ENCODE measurements around the gene PANK4. TPM values are rescaled to one million over a fixed set of nuclear protein-coding genes. Genes with fewer than 3 reads are reported as not detected.

PANK4 gene
- total RNA-seq, 6 experiments from 2014 or later = 20.6 to 26.4 (median 24.0) TPM

DNA sequence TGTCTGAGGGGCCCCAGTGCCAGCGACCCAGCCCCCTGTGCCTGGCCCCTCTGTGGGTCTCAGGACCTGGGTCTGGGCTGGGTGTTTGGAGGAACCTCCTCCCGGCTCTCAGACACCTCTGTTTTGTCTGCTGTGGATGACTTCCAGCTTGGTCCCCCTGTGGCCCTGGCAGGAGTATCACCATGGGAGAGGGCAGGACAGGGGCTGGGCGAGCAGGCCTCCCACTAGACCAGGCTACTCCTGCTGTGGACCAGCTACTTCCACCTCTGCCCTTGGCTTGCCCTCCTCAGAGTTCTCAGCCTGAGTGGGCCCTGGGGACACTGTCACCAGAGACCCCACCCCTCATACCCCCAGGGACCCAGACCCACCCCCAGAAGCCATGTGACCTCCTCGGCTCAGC lies 28.5 kb downstream of the PANK4 start:
- no peak overlapping the region for H3K4me3 Mint-ChIP-seq
- no peaks in the 10 kb centered on the region for H3K36me3 Mint-ChIP-seq (ENCODE audit: low read depth)
- no peak overlapping the region for H3K27ac Mint-ChIP-seq
- H3K4me1 Mint-ChIP-seq (ENCODE audit: low read depth) = peaks cover 13% of the 10 kb centered on the region
- peaks cover 12% of the 10 kb centered on the region for H3K27me3 Mint-ChIP-seq (ENCODE audit: insufficient read depth)
- H3K9me3 Mint-ChIP-seq = no peaks in the 10 kb centered on the region
- DNase-seq = no peak
- TF ChIP-seq, protein P1, sequence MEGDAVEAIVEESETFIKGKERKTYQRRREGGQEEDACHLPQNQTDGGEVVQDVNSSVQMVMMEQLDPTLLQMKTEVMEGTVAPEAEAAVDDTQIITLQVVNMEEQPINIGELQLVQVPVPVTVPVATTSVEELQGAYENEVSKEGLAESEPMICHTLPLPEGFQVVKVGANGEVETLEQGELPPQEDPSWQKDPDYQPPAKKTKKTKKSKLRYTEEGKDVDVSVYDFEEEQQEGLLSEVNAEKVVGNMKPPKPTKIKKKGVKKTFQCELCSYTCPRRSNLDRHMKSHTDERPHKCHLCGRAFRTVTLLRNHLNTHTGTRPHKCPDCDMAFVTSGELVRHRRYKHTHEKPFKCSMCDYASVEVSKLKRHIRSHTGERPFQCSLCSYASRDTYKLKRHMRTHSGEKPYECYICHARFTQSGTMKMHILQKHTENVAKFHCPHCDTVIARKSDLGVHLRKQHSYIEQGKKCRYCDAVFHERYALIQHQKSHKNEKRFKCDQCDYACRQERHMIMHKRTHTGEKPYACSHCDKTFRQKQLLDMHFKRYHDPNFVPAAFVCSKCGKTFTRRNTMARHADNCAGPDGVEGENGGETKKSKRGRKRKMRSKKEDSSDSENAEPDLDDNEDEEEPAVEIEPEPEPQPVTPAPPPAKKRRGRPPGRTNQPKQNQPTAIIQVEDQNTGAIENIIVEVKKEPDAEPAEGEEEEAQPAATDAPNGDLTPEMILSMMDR (IDR thresholded peaks at IDR 0.05) = no peak

DNA sequence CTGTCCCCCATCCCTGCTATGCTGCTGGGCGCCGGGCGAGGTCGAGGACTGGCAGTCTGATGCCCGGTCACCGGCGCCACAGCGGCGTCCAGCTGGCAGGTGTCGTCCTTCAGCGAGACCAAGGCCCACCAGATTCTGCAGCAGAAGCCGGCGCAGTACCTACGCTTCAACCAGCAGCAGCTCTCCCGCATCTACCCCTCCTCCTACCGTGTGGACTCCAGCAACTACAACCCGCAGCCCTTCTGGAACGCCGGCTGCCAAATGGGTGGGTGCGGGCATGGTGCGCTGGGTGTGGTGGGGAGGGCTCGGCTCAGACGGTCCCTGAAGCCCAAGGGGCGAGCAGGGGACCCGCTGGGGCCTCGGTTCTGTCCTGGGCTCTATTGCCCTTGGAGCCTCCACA lies 29.6 kb downstream of the PANK4 start:
- no peak overlapping the region for H3K27ac Mint-ChIP-seq
- TF ChIP-seq, protein P1 (IDR thresholded peaks at IDR 0.05) = no peak
- no peak overlapping the region for H3K4me3 Mint-ChIP-seq
- DNase-seq = no peak
- no peaks in the 10 kb centered on the region for H3K36me3 Mint-ChIP-seq (ENCODE audit: low read depth)
- peaks cover 16% of the 10 kb centered on the region for H3K27me3 Mint-ChIP-seq (ENCODE audit: insufficient read depth)
- no peaks in the 10 kb centered on the region for H3K9me3 Mint-ChIP-seq
- H3K4me1 Mint-ChIP-seq (ENCODE audit: low read depth) = peaks cover 13% of the 10 kb centered on the region

DNA sequence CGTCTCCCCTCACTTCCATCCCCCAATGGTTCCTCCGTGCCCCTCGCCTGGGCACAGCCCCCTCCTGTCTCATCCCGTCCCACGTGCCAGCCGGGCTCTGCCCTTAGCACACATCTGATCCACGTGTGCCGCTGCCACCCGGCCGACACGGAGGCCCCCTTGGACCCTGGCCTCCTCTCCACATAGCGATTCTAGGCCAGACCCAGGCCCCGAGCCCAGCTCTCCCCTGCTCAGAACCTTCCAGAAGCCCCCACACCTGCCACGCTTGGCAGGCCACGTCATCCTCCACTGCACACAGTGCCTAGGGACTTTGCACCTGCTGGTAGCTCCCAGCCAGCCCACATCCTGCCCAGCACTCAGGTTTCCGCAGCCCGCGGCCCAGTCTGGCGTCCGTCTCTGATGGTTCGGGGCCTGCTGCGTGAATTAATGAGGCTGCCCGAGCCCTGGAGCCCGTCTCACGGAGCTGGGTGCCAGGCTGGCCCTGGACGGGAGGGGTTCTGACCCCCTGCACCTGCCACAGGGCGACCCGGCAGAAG lies 30.2 kb downstream of the PANK4 start:
- Mint-ChIP-seq H3K27ac (no peak overlapping the region), H3K36me3 (ENCODE audit: low read depth) (no peaks in the 10 kb centered on the region), H3K4me3 (no peak overlapping the region), H3K4me1 (ENCODE audit: low read depth) (peaks cover 13% of the 10 kb centered on the region), H3K9me3 (no peaks in the 10 kb centered on the region), H3K27me3 (ENCODE audit: insufficient read depth) (peaks cover 20% of the 10 kb centered on the region)
- DNase-seq = no peak
- TF ChIP-seq, protein P1 (IDR thresholded peaks at IDR 0.05) = no peak

DNA sequence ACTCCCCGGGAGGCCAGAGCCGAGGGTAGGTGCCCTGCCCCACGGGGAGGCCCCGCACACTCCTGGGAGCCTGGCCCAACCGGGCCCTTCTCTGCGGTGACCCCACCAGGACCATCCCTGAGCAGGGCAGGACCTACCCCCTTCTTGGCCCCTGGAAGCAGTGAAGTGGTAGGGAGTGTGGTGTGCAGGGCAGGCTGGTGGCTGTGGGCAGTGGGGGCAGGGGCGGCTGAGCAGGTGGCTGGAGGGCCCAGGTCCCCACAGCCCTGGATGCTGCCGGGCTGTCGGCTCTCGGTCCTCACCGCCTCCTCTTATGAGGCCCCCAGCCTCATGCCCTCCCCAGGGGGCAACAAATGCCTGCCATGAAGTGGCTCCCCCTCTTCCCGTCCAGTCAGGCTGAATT lies 30.9 kb downstream of the PANK4 start:
- peaks cover 20% of the 10 kb centered on the region for H3K27me3 Mint-ChIP-seq (ENCODE audit: insufficient read depth)
- TF ChIP-seq, protein P1 (IDR thresholded peaks at IDR 0.05) = no peak
- no peak overlapping the region for H3K27ac Mint-ChIP-seq
- H3K4me1 Mint-ChIP-seq (ENCODE audit: low read depth) = peaks cover 13% of the 10 kb centered on the region
- no peaks in the 10 kb centered on the region for H3K9me3 Mint-ChIP-seq
- no peaks in the 10 kb centered on the region for H3K36me3 Mint-ChIP-seq (ENCODE audit: low read depth)
- DNase-seq = no peak
- no peak overlapping the region for H3K4me3 Mint-ChIP-seq

DNA sequence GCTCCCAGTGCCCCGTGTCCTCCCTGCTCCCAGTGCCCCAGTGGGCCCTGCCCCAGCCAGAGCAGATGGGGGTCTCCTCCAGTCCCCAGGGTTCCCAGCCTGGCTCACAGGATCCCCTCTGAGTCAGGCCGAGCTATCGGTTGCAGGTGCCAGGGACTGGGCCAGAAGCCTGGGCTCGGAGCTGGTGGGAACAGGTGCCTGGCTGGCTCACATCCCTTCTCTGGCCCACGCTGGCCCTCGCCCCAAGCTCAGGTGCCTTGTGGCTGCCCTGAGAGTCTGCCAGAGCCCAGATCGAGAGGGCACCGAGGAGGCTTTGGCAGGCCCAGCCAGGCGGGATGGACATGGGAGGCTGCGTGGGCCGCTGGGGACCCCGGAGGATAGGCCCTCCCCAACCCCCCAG lies 31.4 kb downstream of the PANK4 start:
- no peak overlapping the region for H3K4me3 Mint-ChIP-seq
- TF ChIP-seq, protein P1 (IDR thresholded peaks at IDR 0.05) = no peak
- DNase-seq = no peak
- no peaks in the 10 kb centered on the region for H3K36me3 Mint-ChIP-seq (ENCODE audit: low read depth)
- H3K4me1 Mint-ChIP-seq (ENCODE audit: low read depth) = peaks cover 13% of the 10 kb centered on the region
- H3K27me3 Mint-ChIP-seq (ENCODE audit: insufficient read depth) = peaks cover 20% of the 10 kb centered on the region
- no peak overlapping the region for H3K27ac Mint-ChIP-seq
- H3K9me3 Mint-ChIP-seq = no peaks in the 10 kb centered on the region

DNA sequence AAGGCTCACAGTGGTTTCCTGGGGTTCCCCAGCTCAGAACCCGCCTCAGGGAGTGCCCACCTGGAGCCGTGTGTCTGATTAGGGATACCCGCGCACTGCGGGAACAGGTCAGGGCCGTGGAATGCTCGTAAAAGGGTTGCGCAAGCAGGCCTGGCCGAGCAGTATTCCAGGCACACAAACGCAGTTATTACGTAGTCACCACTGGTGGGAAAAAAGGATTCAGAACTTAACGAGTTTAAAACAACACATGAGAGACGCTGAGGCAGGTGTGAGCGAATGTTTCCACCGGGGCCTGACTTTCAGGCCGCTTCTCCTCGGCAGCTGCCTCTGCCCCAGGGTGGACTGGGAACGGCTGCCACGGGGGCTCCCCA lies 32.1 kb downstream of the PANK4 start:
- Mint-ChIP-seq H3K4me3 (no peak overlapping the region), H3K4me1 (ENCODE audit: low read depth) (peaks cover 13% of the 10 kb centered on the region), H3K9me3 (peaks cover 3% of the 10 kb centered on the region; the same call in 1 of the 2 replicates), H3K27ac (no peak overlapping the region), H3K27me3 (ENCODE audit: insufficient read depth) (peaks cover 20% of the 10 kb centered on the region), H3K36me3 (ENCODE audit: low read depth) (0 out of 2 replicates have a peak, but pooled peaks cover under 1% of the 10 kb centered on the region)
- peak; percentile 80 for DNase-seq
- TF ChIP-seq, protein P1 (IDR thresholded peaks at IDR 0.05) = no peak

Measured in HFFc6 (cell line).